WTC11 (cell line): ENCODE results near the gene ZXDC.

Source experiments
- ATF6 ChIP-seq: sonication (generic); formaldehyde crosslinking; IDR thresholded peaks from 2 replicates; pipeline ENCODE4 v1.8.1; 2023; ENCODE audit warnings: mild to moderate bottlenecking, missing genetic modification reagents
- CREB1 ChIP-seq: sonication (generic); formaldehyde crosslinking; IDR thresholded peaks from 2 replicates; pipeline ENCODE4 v1.8.0; 2023; ENCODE audit warnings: mild to moderate bottlenecking, missing genetic modification reagents
- CTCF ChIP-seq: fragments of 200-600 bp; IDR thresholded peaks from 2 replicates; pipeline ENCODE4 v1.8.0; 2022; ENCODE audit warnings: antibody characterized with exemption
- ETV6 ChIP-seq: sonication (generic); formaldehyde crosslinking; IDR thresholded peaks from 2 replicates; pipeline ENCODE4 v1.8.1; 2022; ENCODE audit warnings: mild to moderate bottlenecking, missing genetic modification reagents
- FOXJ3 ChIP-seq: sonication (generic); formaldehyde crosslinking; IDR thresholded peaks from 2 replicates; pipeline ENCODE4 v1.9.0; 2021; ENCODE audit warnings: missing genetic modification reagents, mild to moderate bottlenecking, borderline replicate concordance
- GABPB1 ChIP-seq: sonication (generic); formaldehyde crosslinking; IDR thresholded peaks from 2 replicates; pipeline ENCODE4 v1.8.1; 2023; ENCODE audit warnings: mild to moderate bottlenecking, missing genetic modification reagents
- MLX ChIP-seq: sonication (generic); formaldehyde crosslinking; IDR thresholded peaks from 2 replicates; pipeline ENCODE4 v1.8.1; 2023; ENCODE audit warnings: mild to moderate bottlenecking, missing genetic modification reagents, moderate library complexity
- PRDM15 ChIP-seq: sonication (generic); formaldehyde crosslinking; IDR thresholded peaks from 2 replicates; pipeline ENCODE4 v1.8.0; 2022; ENCODE audit warnings: missing genetic modification reagents
- SMAD3 ChIP-seq: sonication (generic); formaldehyde crosslinking; IDR thresholded peaks from 2 replicates; pipeline ENCODE4 v1.8.0; 2022; ENCODE audit warnings: missing genetic modification reagents, mild to moderate bottlenecking, borderline replicate concordance
- SP1 ChIP-seq: sonication (generic); formaldehyde crosslinking; conservative IDR thresholded peaks from 2 replicates; pipeline ENCODE4 v1.8.1; 2022; ENCODE audit warnings: missing genetic modification reagents
- TCF7 ChIP-seq: sonication (generic); formaldehyde crosslinking; IDR thresholded peaks from 2 replicates; pipeline ENCODE4 v1.8.0; 2022; ENCODE audit warnings: mild to moderate bottlenecking, low read depth, missing genetic modification reagents, moderate library complexity
- TP53 ChIP-seq: sonication (generic); formaldehyde crosslinking; IDR thresholded peaks from 2 replicates; pipeline ENCODE4 v1.8.1; 2023; ENCODE audit warnings: mild to moderate bottlenecking, missing genetic modification reagents
- ZMAT4 ChIP-seq: fragments of 250-450 bp; sonication (Bioruptor Pico); IDR thresholded peaks from 2 replicates; pipeline ENCODE4 v1.9.0; 2021; ENCODE audit warnings: mild to moderate bottlenecking

GRCh38 chr3:126490619-126491018 lies 14.9 kb upstream of the ZXDC start:
- TF ChIP-seq SP1 (CRISPR knock-in tag) (no peak), FOXJ3 (CRISPR knock-in tag) (no peak), CTCF (no peak), ATF6 (CRISPR knock-in tag) (no peak), SMAD3 (CRISPR knock-in tag) (no peak), PRDM15 (CRISPR knock-in tag) (no peak), MLX (no peak), ZMAT4 (no peak), TP53 (no peak), TCF7 (CRISPR knock-in tag) (no peak), ETV6 (CRISPR knock-in tag) (no peak), GABPB1 (CRISPR knock-in tag) (no peak), CREB1 (no peak)
